Activated T-cell treated with anti-CD3 and anti-CD28 coated beads, Interleukin-2, amount 50 U/mL, for 4 hours (primary cell): ENCODE measurements around the gene NFE2L2. TPM values are rescaled to one million over a fixed set of nuclear protein-coding genes. Genes with fewer than 3 reads are reported as not detected.
"Not testable (repeated sequence)": the region's sequence is repeated elsewhere in the genome, so short reads cannot be mapped to it uniquely, and the experiment has no call there.

ENCODE experiments used
- ATAC-seq, 2 donors: fragments of 200-7000 bp; cut with Tn5 transposase; one replicate each; pipeline ENCODE4 v1.10.0; 2021
- DNase-seq: peaks from one replicate; pipeline ENCODE4 v3.0.0-alpha.2; 2020
- H3K27me3 Mint-ChIP-seq: one replicate; pipeline ENCODE4 v1.8.0; 2021; ENCODE audit warnings: low read depth, mixed read lengths
- H3K36me3 Mint-ChIP-seq: one replicate; pipeline ENCODE4 v1.8.0; 2022; ENCODE audit warnings: mixed read lengths; ENCODE audit not compliant: insufficient read depth
- H3K4me1 Mint-ChIP-seq: one replicate; pipeline ENCODE4 v1.8.0; 2021; ENCODE audit warnings: low read depth, mixed read lengths
- H3K4me3 Mint-ChIP-seq: one replicate; pipeline ENCODE4 v1.8.0; 2021; ENCODE audit warnings: mild to moderate bottlenecking, moderate library complexity, mixed read lengths
- H3K9me3 Mint-ChIP-seq: one replicate; pipeline ENCODE4 v1.8.0; 2021; ENCODE audit warnings: mixed read lengths
- total RNA-seq, 3 donors: library from RNA; stranded (reverse); gene quantifications; one replicate each; pipeline ENCODE4 v1.2.1, GENCODE V29; 2021

Gene NFE2L2
- total RNA-seq, 3 donors from 2014 or later = 58.5 to 62.4 (median 60.5) TPM

GRCh38 chr2:177256026-177256425, 8.5 kb downstream of the NFE2L2 start:
- Mint-ChIP-seq H3K27me3 (no peaks in the 10 kb centered on the region), H3K36me3 (peaks cover 44% of the 10 kb centered on the region), H3K9me3 (no peaks in the 10 kb centered on the region), H3K4me3 (peak overlapping the region; percentile 29), H3K4me1 (peaks cover 92% of the 10 kb centered on the region)
- DNase-seq (no peak), ATAC-seq (peak in 1 of 2 donors; percentile 29)

- H3K27me3 Mint-ChIP-seq = no peaks in the 10 kb centered on the region
- ATAC-seq = peak in 1 of 2 donors; percentile 24
- H3K4me1 Mint-ChIP-seq = peaks cover 93% of the 10 kb centered on the region
- DNase-seq = no peak
- peaks cover 49% of the 10 kb centered on the region for H3K36me3 Mint-ChIP-seq
- H3K9me3 Mint-ChIP-seq = no peaks in the 10 kb centered on the region
- H3K4me3 Mint-ChIP-seq = no peak overlapping the region
Measured at GRCh38 chr2:177255227-177255601, 9.3 kb downstream of the NFE2L2 start.

GRCh38 chr2:177254433-177255226, 9.9 kb downstream of the NFE2L2 start:
- DNase-seq = no peak
- Mint-ChIP-seq H3K9me3 (no peaks in the 10 kb centered on the region), H3K4me3 (no peak overlapping the region), H3K27me3 (no peaks in the 10 kb centered on the region), H3K4me1 (peaks cover 93% of the 10 kb centered on the region), H3K36me3 (peaks cover 49% of the 10 kb centered on the region)
- ATAC-seq = no peak

- ATAC-seq (no peak), DNase-seq (no peak)
- Mint-ChIP-seq H3K9me3 (no peaks in the 10 kb centered on the region), H3K27me3 (no peaks in the 10 kb centered on the region), H3K4me1 (peaks cover 88% of the 10 kb centered on the region), H3K4me3 (no peak overlapping the region), H3K36me3 (peaks cover 50% of the 10 kb centered on the region)
Measured at GRCh38 chr2:177253704-177254103, 10.8 kb downstream of the NFE2L2 start.

GRCh38 chr2:177252808-177253531, 11.6 kb downstream of the NFE2L2 start:
- no peak for DNase-seq
- Mint-ChIP-seq H3K9me3 (no peaks in the 10 kb centered on the region), H3K4me3 (peak overlapping the region; percentile 60), H3K4me1 (peaks cover 85% of the 10 kb centered on the region), H3K36me3 (peaks cover 48% of the 10 kb centered on the region), H3K27me3 (no peaks in the 10 kb centered on the region)
- no peak for ATAC-seq

- no peak overlapping the region for H3K4me3 Mint-ChIP-seq
- ATAC-seq = no peak
Measured at GRCh38 chr2:177251165-177251542, 13.4 kb downstream of the NFE2L2 start.

GRCh38 chr2:177250461-177250860, 14.1 kb downstream of the NFE2L2 start:
- peaks cover 83% of the 10 kb centered on the region for H3K4me1 Mint-ChIP-seq
- H3K36me3 Mint-ChIP-seq = peaks cover 34% of the 10 kb centered on the region
- no peak overlapping the region for H3K4me3 Mint-ChIP-seq
- H3K27me3 Mint-ChIP-seq = no peaks in the 10 kb centered on the region
- DNase-seq (no peak), ATAC-seq (no peak)
- no peaks in the 10 kb centered on the region for H3K9me3 Mint-ChIP-seq

More at GRCh38 chr2:177251165-177251542, 13.4 kb downstream of the NFE2L2 start:
- Mint-ChIP-seq H3K36me3 (peaks cover 36% of the 10 kb centered on the region), H3K27me3 (no peaks in the 10 kb centered on the region), H3K4me1 (peaks cover 82% of the 10 kb centered on the region), H3K9me3 (no peaks in the 10 kb centered on the region)
- DNase-seq = no peak

GRCh38 chr2:177249038-177249437, 15.5 kb downstream of the NFE2L2 start:
- H3K9me3 Mint-ChIP-seq = no peaks in the 10 kb centered on the region
- ATAC-seq = no peak
- no peak overlapping the region for H3K4me3 Mint-ChIP-seq
- H3K4me1 Mint-ChIP-seq = peaks cover 81% of the 10 kb centered on the region
- H3K36me3 Mint-ChIP-seq = peaks cover 38% of the 10 kb centered on the region
- DNase-seq = no peak
- no peaks in the 10 kb centered on the region for H3K27me3 Mint-ChIP-seq

GRCh38 chr2:177247693-177248262, 16.7 kb downstream of the NFE2L2 start:
- no peak for ATAC-seq
- Mint-ChIP-seq H3K9me3 (no peaks in the 10 kb centered on the region), H3K4me3 (no peak overlapping the region), H3K36me3 (peaks cover 29% of the 10 kb centered on the region), H3K27me3 (no peaks in the 10 kb centered on the region), H3K4me1 (peaks cover 77% of the 10 kb centered on the region)
- no peak for DNase-seq

- Mint-ChIP-seq H3K4me1 (peaks cover 79% of the 10 kb centered on the region), H3K36me3 (peaks cover 29% of the 10 kb centered on the region)
- not testable (repeated sequence) for H3K9me3 Mint-ChIP-seq, H3K27me3 Mint-ChIP-seq, ATAC-seq, DNase-seq, H3K4me3 Mint-ChIP-seq
Measured at GRCh38 chr2:177246523-177247030, 17.9 kb downstream of the NFE2L2 start.

GRCh38 chr2:177246000-177246399, 18.5 kb downstream of the NFE2L2 start:
- Mint-ChIP-seq H3K27me3 (no peaks in the 10 kb centered on the region), H3K4me3 (no peak overlapping the region), H3K4me1 (peaks cover 80% of the 10 kb centered on the region), H3K36me3 (peaks cover 27% of the 10 kb centered on the region), H3K9me3 (no peaks in the 10 kb centered on the region)
- DNase-seq (no peak), ATAC-seq (no peak)

GRCh38 chr2:177245010-177245422, 19.5 kb downstream of the NFE2L2 start:
- Mint-ChIP-seq H3K36me3 (peaks cover 24% of the 10 kb centered on the region), H3K4me3 (peak overlapping the region; percentile 33), H3K27me3 (no peaks in the 10 kb centered on the region), H3K4me1 (peaks cover 80% of the 10 kb centered on the region), H3K9me3 (no peaks in the 10 kb centered on the region)
- no peak for ATAC-seq
- DNase-seq = no peak

GRCh38 chr2:177244244-177244771, 20.2 kb downstream of the NFE2L2 start:
- Mint-ChIP-seq H3K4me3 (peak overlapping the region; percentile 43), H3K9me3 (no peaks in the 10 kb centered on the region), H3K4me1 (peaks cover 84% of the 10 kb centered on the region), H3K36me3 (peaks cover 25% of the 10 kb centered on the region), H3K27me3 (no peaks in the 10 kb centered on the region)
- ATAC-seq = peak; percentile 65 to 72
- DNase-seq = no peak

- no peaks in the 10 kb centered on the region for H3K27me3 Mint-ChIP-seq
- H3K36me3 Mint-ChIP-seq = peaks cover 23% of the 10 kb centered on the region
- peaks cover 87% of the 10 kb centered on the region for H3K4me1 Mint-ChIP-seq
- no peak overlapping the region for H3K4me3 Mint-ChIP-seq
- no peak for ATAC-seq
- H3K9me3 Mint-ChIP-seq = no peaks in the 10 kb centered on the region
- no peak for DNase-seq
Measured at GRCh38 chr2:177243476-177243875, 21.1 kb downstream of the NFE2L2 start.
